H1 (cell line): Measurements from ENCODE around the gene TMPRSS9. TPM values are rescaled to one million over a fixed set of nuclear protein-coding genes. Genes with fewer than 3 reads are reported as not detected.
"Not testable (repeated sequence)": the region's sequence is repeated elsewhere in the genome, so short reads cannot be mapped to it uniquely, and the experiment has no call there.

Source experiments
- CTCF ChIA-PET: fragments of 300-600 bp; sonication (Branson Sonifier 250); formaldehyde crosslinking; loops from one replicate; lab custom pipeline; 2021; ENCODE audit not compliant: partially characterized antibody; lab: Charles Lee
- POLR2A ChIA-PET: fragments of 300-600 bp; sonication (Branson Sonifier 250); formaldehyde crosslinking; loops from one replicate; lab custom pipeline; 2021; ENCODE audit warnings: inconsistent platforms; ENCODE audit not compliant: partially characterized antibody; lab: Charles Lee
- DNase-seq, 2 experiments: peaks; one replicate each; pipeline versions ENCODE4 v3.0.0 to v3.0.0-alpha.2; 2010 to 2022; ENCODE audit warnings: low spot score in 2 of 2, low read depth in 1 of 2, mixed read lengths in 1 of 2
- FAIRE-seq: peaks from 2 replicates; lab custom pipeline; 2011; peaks lifted over from hg19 to GRCh38; lab: Jason Lieb, UNC
- H2AFZ ChIP-seq: 2 replicates; pipeline ENCODE4 v1.8.1; 2012; ENCODE audit warnings: low read length, inconsistent platforms
- H2AK5ac ChIP-seq: 2 replicates; pipeline ENCODE4 v1.6.1; 2013; ENCODE audit warnings: low read depth, low read length
- H2BK120ac ChIP-seq: replicated peaks from 2 replicates; pipeline ENCODE3; 2013; ENCODE audit warnings: low read depth, low read length, inconsistent platforms
- H2BK12ac ChIP-seq: 2 replicates; pipeline ENCODE4 v1.6.1; 2013; ENCODE audit warnings: low read depth, low read length
- H2BK15ac ChIP-seq: 2 replicates; pipeline ENCODE4 v1.6.1; 2013; ENCODE audit warnings: low read length
- H2BK20ac ChIP-seq: 2 replicates; pipeline ENCODE4 v1.6.1; 2013; ENCODE audit warnings: low read length
- H2BK5ac ChIP-seq: 2 replicates; pipeline ENCODE4 v1.6.1; 2013; ENCODE audit warnings: low read depth, low read length
- H3K14ac ChIP-seq: 2 replicates; pipeline ENCODE4 v1.6.1; 2013; ENCODE audit warnings: inconsistent platforms; ENCODE audit not compliant: insufficient read length
- H3K18ac ChIP-seq: 2 replicates; pipeline ENCODE4 v1.6.1; 2013; ENCODE audit warnings: low read length; ENCODE audit errors: extremely low read depth
- H3K23ac ChIP-seq: 2 replicates; pipeline ENCODE4 v1.6.1; 2013; ENCODE audit warnings: inconsistent platforms; ENCODE audit not compliant: insufficient read length
- H3K23me2 ChIP-seq: 2 replicates; pipeline ENCODE4 v1.6.1; 2013; ENCODE audit warnings: low read depth, low read length
- H3K27ac ChIP-seq: 2 replicates; pipeline ENCODE4 v1.6.1; 2011; ENCODE audit warnings: low read depth, low read length, inconsistent platforms
- H3K27me3 ChIP-seq, 4 experiments: replicated peaks in 1 of 4; 1 replicate in 1 of 4; 2 replicates in 3 of 4; pipeline versions ENCODE4 v1.6.1 to v1.8.1; 2011 to 2013; ENCODE audit warnings: low read length in 3 of 4, mild to moderate bottlenecking in 3 of 4, inconsistent platforms in 2 of 4, mixed read lengths in 2 of 4, moderate library complexity in 1 of 4; ENCODE audit not compliant: control insufficient read depth in 3 of 4, insufficient read depth in 3 of 4; ENCODE audit errors: extremely low read depth in 1 of 4
- H3K36me3 ChIP-seq, 4 experiments: 2 replicates each; pipeline versions ENCODE4 v1.6.1 to v1.8.1; 2011 to 2013; ENCODE audit warnings: mild to moderate bottlenecking in 4 of 4, low read length in 3 of 4, moderate library complexity in 2 of 4, control low read depth in 1 of 4, inconsistent platforms in 1 of 4; ENCODE audit not compliant: insufficient read depth in 4 of 4, control insufficient read depth in 2 of 4
- H3K4ac ChIP-seq: replicated peaks from 2 replicates; pipeline ENCODE3; 2013; ENCODE audit warnings: low read length, low read depth, mixed read lengths, inconsistent platforms; ENCODE audit not compliant: insufficient read length
- H3K4me1 ChIP-seq, 4 experiments: replicated peaks in 1 of 4; 1 replicate in 1 of 4; 2 replicates in 3 of 4; pipeline versions ENCODE4 v1.6.1 to v1.8.1; 2011 to 2013; ENCODE audit warnings: low read length in 3 of 4, inconsistent platforms in 2 of 4, mixed read lengths in 1 of 4; ENCODE audit not compliant: insufficient read depth in 4 of 4, control insufficient read depth in 3 of 4
- H3K4me2 ChIP-seq, 2 experiments: 2 replicates each; pipeline versions ENCODE4 v1.6.1 to v1.8.1; 2011 to 2013; ENCODE audit warnings: low read depth in 2 of 2, low read length in 2 of 2, control low read depth in 1 of 2, inconsistent platforms in 1 of 2, mild to moderate bottlenecking in 1 of 2; ENCODE audit not compliant: insufficient read depth in 1 of 2
- H3K4me3 ChIP-seq, 4 experiments: fragments of 200-600, 300-600 bp in 1 of 4; sonication (generic), shearing (Covaris generic), sonication (Bioruptor Twin) in 1 of 4; 2 replicates each; pipeline versions ENCODE4 v1.5.1 to v1.8.1; 2011 to 2016; ENCODE audit warnings: low read length in 4 of 4, low read depth in 3 of 4, control low read depth in 2 of 4, inconsistent platforms in 2 of 4, mild to moderate bottlenecking in 2 of 4, mixed read lengths in 1 of 4, moderate library complexity in 1 of 4; ENCODE audit not compliant: insufficient read depth in 2 of 4; ENCODE audit errors: extremely low read depth in 1 of 4
- H3K56ac ChIP-seq: replicated peaks from 2 replicates; pipeline ENCODE3; 2013; ENCODE audit warnings: low read depth, mild to moderate bottlenecking, mixed read lengths, low read length, inconsistent platforms; ENCODE audit not compliant: insufficient read length
- H3K79me1 ChIP-seq: 2 replicates; pipeline ENCODE4 v1.6.1; 2013; ENCODE audit warnings: low read depth, low read length, control low read depth
- H3K79me2 ChIP-seq, 2 experiments: 2 replicates each; pipeline versions ENCODE4 v1.6.1 to v1.8.1; 2012 to 2013; ENCODE audit warnings: low read length in 2 of 2, mild to moderate bottlenecking in 2 of 2, inconsistent platforms in 1 of 2; ENCODE audit not compliant: insufficient read depth in 2 of 2, control insufficient read depth in 1 of 2
- H3K9ac ChIP-seq, 4 experiments: replicated peaks in 1 of 4; 1 replicate in 1 of 4; 2 replicates in 3 of 4; pipeline versions ENCODE4 v1.6.1 to v1.8.1; 2011 to 2013; ENCODE audit warnings: low read depth in 3 of 4, low read length in 3 of 4, control low read depth in 2 of 4, mild to moderate bottlenecking in 2 of 4, moderate library complexity in 2 of 4, inconsistent platforms in 1 of 4; ENCODE audit errors: extremely low read depth in 1 of 4
- H3K9me3 ChIP-seq, 2 experiments: 2 replicates each; pipeline versions ENCODE4 v1.6.1 to v1.8.1; 2012 to 2013; ENCODE audit warnings: mild to moderate bottlenecking in 2 of 2, moderate library complexity in 2 of 2, control low read depth in 1 of 2, inconsistent platforms in 1 of 2, low read depth in 1 of 2, low read length in 1 of 2, mixed read lengths in 1 of 2; ENCODE audit not compliant: insufficient read depth in 2 of 2
- H4K20me1 ChIP-seq, 2 experiments: replicated peaks in 1 of 2; 2 replicates each; pipeline versions ENCODE3 to v1.8.1; 2011 to 2013; ENCODE audit warnings: inconsistent platforms in 2 of 2, low read length in 2 of 2, mild to moderate bottlenecking in 1 of 2; ENCODE audit not compliant: insufficient read depth in 2 of 2, control insufficient read depth in 1 of 2
- H4K5ac ChIP-seq: 2 replicates; pipeline ENCODE4 v1.6.1; 2013; ENCODE audit warnings: low read length, low read depth, mixed read lengths, inconsistent platforms; ENCODE audit not compliant: insufficient read length
- H4K8ac ChIP-seq: 2 replicates; pipeline ENCODE4 v1.8.0; 2013; ENCODE audit warnings: mild to moderate bottlenecking, moderate library complexity, low read length, inconsistent platforms; ENCODE audit not compliant: insufficient read depth; ENCODE audit errors: extremely low read depth
- H4K91ac ChIP-seq: replicated peaks from 2 replicates; pipeline ENCODE3; 2013; ENCODE audit warnings: low read length, mixed read lengths, inconsistent platforms; ENCODE audit not compliant: insufficient read length
- SIN3A ChIP-seq, 2 experiments: IDR thresholded peaks in 1 of 2; conservative IDR thresholded peaks in 1 of 2; 2 replicates each; pipeline ENCODE4 v1.6.1; 2011 to 2012; ENCODE audit warnings: low read length in 2 of 2, improper control_type of control experiment in 1 of 2, low read depth in 1 of 2, mild to moderate bottlenecking in 1 of 2
- WGBS, 2 experiments: shearing (Covaris generic) in 1 of 2; methylation state at CpG; one replicate each; pipeline versions ENCODE4 v1.1.6 to v1.1.7; 2013 to 2015; ENCODE audit warnings: low lambda C conversion rate in 2 of 2, mixed read lengths in 2 of 2, inconsistent platforms in 1 of 2, low coverage in 1 of 2, missing lambda C conversion rate in 1 of 2; ENCODE audit not compliant: insufficient replicate concordance in 2 of 2, insufficient coverage in 1 of 2, insufficient read length in 1 of 2; ENCODE audit errors: extremely low coverage in 1 of 2, missing lambda C conversion rate in 1 of 2; 5-methylcytosine and 5-hydroxymethylcytosine counted together
- polyA plus RNA-seq, 7 experiments: library from polyadenylated mRNA; depleted of rRNA in 3 of 7; stranded (reverse) in 5 of 7; unstranded in 2 of 7; fragments of >200 nt in 5 of 7; fragments of 200-250 nt in 2 of 7; gene quantifications; 1 replicate in 5 of 7; 2 replicates in 1 of 7; 4 replicates in 1 of 7; pipeline versions ENCODE4 v1.2.1 to v1.2.3, GENCODE V29; 2011 to 2013; ENCODE audit warnings: missing spikeins in 2 of 7, mixed read lengths in 2 of 7
- total RNA-seq: library from RNA; stranded (reverse); fragmentation: NEBNext Ultra II Directional; extraction: Animal tissue kit (Norgen Biotek cat#: 25700); gene quantifications from 2 replicates; pipeline ENCODE4 v1.2.1, GENCODE V29; 2021

Gene TMPRSS9
- total and polyA plus RNA-seq, 2 of the 8 experiments (the other 6 are each of a cell fraction or from before 2014, with no cell fraction given): 0.15 to 0.19 TPM

DNA sequence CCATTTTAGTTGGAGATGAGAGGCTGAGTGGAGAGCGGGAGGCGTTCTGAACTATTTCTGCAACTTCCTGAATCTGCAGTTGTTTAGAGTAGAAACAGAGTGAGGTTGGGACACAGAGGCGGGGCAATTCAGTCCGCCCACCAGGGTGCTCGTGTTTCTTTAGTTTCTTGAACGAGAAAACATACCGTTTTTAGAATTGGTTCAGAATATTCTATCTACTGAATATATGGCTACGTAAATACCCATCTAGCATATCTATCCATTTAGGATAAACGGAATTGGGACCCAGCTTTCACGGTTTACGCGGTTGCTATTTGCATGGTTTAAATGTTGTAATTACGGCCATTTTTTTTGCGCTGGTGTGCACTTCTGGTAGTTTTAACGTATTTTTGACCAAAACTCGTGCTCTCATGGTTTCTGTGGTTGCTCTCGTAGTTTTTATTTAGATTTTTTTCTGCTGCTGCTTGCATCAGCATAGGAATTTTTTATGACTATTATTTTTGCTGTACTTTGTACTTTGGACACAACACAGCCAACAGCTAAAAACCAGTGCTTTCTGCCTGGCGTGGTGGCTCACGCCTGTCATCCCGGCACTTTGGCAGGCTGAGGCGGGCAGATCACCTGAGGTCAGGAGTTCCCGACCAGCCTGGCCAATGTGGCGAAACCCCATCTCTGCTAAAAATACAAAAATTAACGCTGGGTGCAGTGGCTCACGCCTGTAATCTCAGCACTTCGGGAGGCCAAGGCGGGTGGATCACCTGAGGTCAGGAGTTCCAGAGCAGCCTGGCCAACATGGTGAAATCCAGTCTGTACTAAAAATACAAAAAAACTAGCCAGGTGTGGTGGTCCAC is 34.6 kb downstream of the TMPRSS9 start (continued):
- no peak for TF ChIP-seq SIN3A (conservative IDR thresholded peaks at IDR 0.05 in 1 of 2, IDR thresholded peaks at IDR 0.05 in 1 of 2; ENCODE audit: low read depth in 1 of 2, low read length in 2 of 2)

DNA sequence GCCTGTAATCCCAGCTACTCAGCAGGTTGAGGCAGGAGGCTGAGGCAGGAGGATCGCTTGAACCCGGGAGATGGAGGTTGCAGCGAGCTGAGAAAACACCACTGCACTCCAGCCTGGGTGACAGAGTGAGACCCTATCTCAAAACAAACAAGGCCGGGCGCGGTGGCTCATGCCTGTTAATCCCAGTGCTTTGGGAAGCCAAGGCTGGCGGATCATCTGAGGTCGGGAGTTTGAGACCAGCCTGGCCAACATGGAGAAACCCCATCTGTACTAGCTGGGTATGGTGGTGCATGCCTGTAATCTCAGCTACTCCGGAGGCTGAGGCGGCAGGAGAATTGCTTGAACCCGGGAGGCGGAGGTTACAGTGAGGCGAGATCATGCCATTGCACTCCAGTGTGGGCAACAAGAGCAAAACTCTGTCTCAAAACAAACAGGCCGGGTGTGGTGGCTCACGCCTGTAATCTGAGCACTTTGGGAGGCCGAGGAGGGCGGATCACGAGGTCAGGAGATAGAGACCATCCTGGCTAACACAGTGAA is 35.3 kb downstream of the TMPRSS9 start:
- H3K9ac ChIP-seq, H2BK5ac ChIP-seq, H3K56ac ChIP-seq, H3K79me1 ChIP-seq, H3K14ac ChIP-seq, H3K36me3 ChIP-seq, H3K9me3 ChIP-seq, H4K91ac ChIP-seq, H3K27me3 ChIP-seq, H2BK12ac ChIP-seq, H3K4me1 ChIP-seq, H3K18ac ChIP-seq, H3K23me2 ChIP-seq, H2BK20ac ChIP-seq, DNase-seq, H3K4me3 ChIP-seq, H3K4ac ChIP-seq, H2AK5ac ChIP-seq, H4K8ac ChIP-seq, H2BK120ac ChIP-seq, H3K27ac ChIP-seq, H2AFZ ChIP-seq, H4K5ac ChIP-seq, H2BK15ac ChIP-seq, FAIRE-seq, H3K23ac ChIP-seq, H3K4me2 ChIP-seq, H4K20me1 ChIP-seq, H3K79me2 ChIP-seq: not testable (repeated sequence)
- 89% methylated on average over 18 of the region's 18 CpGs; no CpG with 5 or more reads in 1 of the 2 experiments for WGBS, 2 experiments
- ChIA-PET POLR2A (interaction anchor here (1.2 to 2.9 kb wide), 5 partner anchors 12 to 32 kb away, joined by 4 to 11 read pairs (median 4); partner anchors contain the start of gene TIMM13), CTCF (interaction anchor here (1.0 to 1.9 kb wide), 4 partner anchors 14 to 216 kb away, joined by 4 to 7 read pairs (median 4); no protein-coding TSS in a partner anchor)
